GM18498 (cell line): ENCODE results near the gene COX19.
"Not testable (repeated sequence)": the region's sequence is repeated elsewhere in the genome, so short reads cannot be mapped to it uniquely, and the experiment has no call there.

Experiments used
- ATAC-seq: cut with Tn5 transposase; IDR thresholded peaks from one replicate; pipeline ENCODE4 v1.9.1; 2021; ENCODE audit warnings: mild to moderate bottlenecking, moderate library complexity; ENCODE audit not compliant: unreplicated experiment

Gene COX19

DNA sequence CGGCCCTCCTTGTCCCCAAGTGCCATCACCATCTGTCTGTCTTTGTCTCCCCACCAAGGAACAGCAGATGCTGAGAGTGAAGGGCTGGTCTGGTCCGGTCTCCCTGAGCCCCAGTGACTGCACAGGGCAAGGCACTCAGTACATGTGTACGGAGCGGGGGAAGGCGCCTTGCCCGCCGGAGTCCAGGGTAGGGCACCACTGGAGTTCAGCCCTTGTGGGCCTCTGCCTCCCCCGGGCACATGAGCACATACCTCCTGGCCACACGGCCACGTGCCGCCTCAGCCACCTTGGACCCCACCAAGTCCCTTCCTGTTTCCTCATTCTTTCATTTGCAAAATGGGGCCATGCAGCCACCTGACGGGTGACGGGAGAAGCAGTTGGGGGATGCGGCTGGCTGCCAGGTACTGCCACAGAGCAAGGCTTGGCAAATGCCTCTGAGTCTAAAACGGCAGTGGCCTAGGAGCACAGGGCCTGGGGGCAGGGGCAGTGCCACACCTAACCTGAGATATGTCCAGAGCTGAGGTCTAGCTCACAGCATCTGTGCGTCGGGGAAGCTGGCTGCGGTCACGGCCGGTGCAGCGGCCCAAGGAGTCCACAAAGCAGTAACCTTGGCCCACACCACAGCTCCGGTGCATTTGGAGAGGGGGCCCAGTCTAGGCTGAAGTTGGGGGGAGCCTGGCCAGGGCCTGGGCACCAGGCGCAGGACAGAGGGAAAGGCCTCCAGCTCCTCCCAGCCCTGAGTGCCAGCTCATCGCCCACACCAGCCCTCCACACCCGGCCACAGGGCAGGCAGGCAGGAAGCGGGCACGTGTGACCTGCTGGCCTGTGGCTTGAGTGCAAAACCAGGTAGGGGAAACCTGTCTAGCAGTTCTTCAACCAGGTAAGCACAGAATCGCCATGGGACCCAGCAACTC lies 26.1 kb downstream of the COX19 start:
- no peak for ATAC-seq

DNA sequence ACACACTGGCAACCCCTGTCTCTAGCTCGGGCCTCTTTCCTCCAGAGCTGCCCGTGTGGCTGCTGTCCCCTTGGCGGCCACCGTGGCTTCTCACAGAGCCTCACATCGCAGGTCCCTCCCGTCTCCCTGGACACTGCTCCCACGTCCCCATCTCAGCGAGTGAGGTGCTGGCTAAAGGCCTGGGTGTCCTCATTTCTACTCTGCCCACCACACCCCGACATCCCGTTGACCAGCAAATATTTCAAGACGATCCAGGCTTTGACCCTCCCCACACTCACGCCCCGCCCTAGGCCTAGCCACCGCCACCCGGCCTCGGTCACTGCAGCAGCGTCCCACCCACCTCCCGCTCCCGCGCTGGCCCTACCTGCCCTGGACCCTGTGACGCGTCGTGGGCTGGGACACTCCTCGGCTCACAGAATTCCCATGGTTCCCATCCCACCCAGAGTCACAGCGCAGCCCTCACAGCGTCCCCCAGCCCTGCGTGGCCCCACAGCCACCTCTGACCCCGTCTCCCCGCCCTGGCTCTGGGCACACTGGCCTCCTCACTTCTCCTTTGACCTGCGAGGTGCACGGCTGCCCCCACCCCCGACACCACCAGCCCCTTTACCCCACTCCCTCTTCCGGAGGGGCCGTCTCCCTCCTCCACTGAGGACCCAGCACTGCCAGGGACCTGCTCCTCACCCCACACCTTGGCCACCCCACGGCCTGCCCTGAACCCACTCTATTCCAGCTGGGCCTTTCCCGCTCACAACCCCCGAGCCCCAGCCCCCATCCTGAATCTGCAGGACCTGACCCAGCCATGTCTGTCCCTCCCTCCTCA lies 27.7 kb downstream of the COX19 start:
- ATAC-seq: no peak

DNA sequence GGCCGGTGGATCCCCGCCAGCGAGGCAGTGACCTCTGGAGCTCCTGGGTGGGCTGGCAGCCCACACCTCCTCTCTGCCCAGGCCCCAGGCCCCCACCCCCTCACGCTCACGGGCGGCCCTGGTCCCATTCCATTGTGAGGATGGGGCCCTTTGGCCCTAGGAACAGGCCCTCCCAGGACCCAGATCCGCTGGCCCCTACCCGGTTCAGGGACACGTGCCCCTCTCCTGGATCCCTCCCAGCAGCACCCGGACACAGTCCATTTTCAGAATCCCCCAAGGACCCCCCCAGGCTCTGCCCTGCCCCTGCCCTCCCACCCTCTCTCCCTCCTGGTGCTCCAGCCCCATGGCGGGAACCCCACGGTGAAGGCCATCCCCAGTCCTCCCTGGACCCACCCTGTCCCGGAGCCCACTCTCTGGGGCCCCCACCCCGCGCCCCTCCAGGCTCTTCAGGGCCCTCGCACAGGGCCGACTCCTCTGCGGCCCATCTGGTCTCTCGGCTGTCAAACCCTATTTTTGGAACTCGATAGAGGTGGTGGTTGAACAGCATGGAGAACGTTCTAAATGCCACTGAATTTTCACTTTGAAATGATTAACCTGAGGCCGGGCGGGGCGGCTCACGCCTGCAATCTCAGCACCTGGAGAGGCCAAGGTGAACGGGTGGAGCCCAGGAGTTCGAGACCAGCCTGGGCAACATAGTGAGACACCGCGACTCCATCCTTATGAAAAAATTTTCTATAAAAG lies 28.9 kb downstream of the COX19 start:
- ATAC-seq: no peak

DNA sequence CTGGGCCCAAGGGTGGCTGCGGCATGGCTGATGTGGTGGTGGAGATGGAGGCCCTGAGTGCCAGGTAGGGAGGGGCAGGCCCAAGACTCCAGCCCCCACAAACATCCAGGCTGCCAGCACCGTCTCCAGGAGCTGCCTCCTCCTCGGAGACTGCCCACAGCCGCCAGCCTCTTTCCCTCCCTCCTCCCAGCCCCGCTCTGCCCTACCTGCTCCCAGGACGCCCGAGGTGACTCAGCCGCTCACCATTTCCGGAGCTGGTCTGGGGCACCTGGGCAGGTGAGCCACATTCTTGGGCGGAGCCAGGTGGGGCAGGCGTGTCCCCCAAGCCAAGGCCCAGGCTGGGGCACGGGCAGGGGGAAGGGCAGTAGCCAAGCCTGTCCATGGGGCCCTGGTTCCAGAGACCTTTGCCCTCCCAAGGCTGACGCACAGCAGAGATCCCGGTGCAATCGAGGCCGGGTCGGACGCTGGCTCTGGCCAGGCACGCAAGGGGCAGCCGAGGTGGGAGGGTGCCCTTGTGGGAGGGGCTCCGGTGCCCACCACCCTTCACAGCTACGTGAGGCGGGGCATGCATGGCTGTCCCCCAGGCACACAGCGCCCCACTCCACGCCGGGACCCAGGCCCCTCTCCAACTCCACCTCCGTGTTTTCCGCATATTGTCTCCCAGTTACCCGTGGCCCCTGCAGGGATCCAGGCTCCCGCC lies 29.6 kb downstream of the COX19 start:
- no peak for ATAC-seq

DNA sequence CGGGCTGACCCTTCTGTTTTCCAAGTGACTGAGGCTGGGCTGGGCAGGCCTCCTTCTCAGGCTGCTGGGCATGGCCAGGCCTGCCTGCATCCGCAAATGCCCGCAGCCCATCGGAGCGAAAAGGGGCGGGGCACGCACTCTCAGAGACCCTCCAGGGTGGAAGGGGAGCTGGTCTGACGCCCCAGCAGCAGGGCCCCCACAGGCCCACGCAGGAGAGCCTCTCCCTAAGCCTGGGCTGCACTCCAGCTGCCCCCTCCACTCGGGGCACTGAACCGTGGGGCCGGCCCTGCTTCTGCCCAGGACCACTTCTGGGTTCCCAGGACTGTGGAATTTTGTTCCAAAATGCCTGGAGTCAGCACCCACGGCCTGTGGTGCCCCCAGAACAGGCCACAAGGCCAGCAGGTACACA lies 30.2 kb downstream of the COX19 start:
- ATAC-seq: no peak

DNA sequence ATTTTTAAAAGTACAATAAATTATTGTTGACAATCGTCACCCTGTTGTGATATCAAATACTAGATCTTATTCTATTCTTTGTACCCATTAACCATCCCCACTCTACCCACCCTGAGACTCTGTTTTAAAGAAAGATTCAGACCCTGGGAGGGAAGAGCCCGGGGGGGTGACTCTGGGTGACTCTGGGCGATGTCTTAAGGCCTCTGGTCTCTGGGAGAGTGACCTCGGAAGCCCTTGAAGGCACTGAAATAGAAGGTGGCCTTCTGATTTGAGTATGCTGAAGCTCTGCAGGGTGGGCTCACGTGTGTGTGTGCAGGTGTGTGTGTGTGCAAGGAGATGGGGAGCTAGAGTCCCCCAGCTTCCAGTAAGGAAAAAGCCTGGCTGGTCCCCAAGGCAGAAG lies 30.6 kb downstream of the COX19 start:
- no peak for ATAC-seq

DNA sequence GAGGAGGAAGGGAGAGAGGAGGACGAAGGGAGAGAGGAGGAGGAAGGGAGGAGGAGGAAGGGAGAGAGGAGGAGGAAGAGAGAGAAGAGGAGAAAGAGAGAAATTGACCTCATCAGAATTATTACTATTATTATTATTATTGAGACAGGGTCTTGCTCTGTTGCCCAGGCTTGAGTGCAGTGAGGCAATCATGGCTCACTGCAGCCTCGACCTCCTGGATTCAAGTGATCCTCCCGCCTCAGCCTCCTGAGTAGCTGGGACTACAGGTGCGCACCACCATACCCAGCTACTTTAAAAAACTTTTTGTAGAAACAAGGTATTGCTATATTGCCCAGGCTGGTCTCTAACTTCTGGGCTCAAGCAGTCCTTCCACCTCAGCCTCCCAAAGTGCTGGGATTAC lies 31.6 kb downstream of the COX19 start:
- not testable (repeated sequence) for ATAC-seq

DNA sequence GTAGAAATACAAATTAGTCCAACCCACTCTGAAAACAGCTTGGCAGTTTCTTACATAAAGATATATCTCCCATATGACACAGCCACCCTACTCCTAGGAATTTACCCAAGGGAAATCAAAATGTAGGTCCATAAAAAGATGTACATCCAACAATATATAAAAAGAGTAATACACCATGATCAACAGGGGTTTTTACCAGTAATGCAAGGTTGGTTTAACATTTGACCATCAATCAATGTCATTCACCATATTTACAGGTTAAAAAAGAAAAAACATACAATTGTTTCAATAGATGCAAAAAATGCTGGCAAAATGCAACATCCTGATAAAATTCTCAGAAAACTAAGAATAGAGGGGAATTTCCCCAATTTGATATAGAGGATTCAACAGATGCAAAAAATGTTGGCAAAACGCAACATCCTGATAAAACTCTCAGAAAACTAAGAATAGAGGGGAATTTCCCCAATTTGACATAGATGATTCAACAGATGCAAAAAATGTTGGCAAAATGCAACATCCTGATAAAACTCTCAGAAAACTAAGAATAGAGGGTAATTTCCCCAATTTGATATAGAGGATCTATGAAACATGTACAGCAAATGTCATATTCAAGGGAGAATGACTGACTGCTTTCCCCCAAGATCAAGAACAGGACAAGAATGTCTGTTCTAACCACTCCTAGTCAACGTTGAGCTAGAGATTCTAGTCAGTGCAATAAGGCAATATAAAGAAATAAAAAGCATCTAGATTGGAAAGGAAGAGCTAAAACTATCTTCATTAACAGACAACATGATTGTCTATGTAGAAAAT lies 34.5 kb downstream of the COX19 start:
- ATAC-seq: no peak

DNA sequence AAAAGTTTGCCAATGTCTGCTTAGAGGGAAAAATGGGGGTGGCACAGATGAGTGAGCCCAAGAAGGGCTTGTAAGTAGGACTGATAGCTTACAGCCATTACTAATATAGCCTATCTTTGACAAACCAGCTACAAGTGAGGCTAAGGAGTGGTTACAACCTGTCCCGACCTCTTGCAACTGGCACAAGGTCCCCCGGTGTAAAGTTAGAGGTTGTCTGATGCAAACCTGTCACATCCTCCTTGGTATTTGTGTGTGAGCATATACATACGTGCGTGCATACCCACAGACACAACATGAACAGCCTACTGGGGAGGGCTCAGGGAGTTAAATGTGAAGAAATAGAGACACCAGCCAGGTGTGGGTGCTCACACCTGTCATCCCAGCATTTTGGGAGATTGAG lies 35.5 kb downstream of the COX19 start:
- no peak for ATAC-seq

DNA sequence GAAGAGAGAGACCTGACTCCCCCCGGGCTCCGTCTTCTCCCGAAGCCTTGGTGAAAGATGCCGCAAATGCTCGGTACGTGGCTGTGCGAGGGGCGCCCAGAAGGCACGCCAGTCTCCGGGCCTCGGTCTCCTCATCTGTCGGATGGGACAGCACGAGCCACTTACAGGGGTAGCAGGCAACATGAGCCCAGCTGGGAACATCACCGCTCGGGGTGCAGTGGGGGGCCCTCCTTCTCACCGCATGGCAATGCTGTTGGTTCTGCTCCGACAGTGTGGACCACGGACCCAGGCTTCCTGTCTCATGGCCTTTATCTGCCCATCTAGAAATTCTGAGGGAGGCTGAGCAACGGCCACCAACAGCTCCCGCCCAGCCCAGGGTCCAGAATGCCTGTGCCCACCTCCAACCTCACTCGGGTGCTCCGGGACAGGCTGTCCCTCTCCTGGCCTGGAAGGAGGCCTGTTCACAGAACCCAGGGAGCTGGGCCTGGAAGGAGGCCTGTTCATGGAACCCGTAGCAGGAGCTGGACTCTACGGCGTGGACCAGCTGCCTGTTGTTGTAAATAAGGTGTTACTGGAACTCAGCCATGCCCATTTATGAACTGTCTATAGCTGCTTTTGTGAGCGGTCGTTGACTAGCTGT lies 36.7 kb downstream of the COX19 start:
- ATAC-seq: no peak

DNA sequence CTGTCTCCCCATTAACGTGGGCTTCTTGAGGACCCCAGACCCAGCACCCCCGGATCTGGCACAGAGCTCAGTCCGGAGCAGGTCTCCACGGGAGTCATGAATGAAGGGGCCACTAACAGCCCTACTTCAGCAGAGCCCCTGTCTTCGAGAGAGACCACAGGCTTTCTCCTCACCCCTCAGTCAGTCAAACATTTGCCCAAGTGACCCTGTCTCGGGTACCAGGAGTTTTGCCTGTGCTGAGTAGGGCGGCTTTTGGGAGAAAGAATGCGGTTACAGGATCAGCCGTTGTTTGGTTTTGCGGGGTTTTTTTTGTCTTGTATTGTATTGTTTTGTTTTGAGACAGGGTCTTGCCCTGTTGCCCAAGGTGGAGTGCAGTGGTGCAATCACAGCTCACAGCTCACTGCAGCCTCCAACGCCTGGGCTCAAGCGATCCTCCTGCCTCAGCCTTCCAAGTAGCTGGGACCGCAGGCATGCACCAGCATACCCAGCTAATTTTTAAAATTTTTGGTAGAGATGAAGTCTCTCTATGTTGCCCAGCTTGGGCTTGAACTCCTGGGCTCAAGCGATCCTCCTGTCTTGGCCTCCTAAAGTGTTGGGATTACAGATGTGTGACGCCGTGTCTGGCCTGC lies 37.4 kb downstream of the COX19 start:
- no peak for ATAC-seq

DNA sequence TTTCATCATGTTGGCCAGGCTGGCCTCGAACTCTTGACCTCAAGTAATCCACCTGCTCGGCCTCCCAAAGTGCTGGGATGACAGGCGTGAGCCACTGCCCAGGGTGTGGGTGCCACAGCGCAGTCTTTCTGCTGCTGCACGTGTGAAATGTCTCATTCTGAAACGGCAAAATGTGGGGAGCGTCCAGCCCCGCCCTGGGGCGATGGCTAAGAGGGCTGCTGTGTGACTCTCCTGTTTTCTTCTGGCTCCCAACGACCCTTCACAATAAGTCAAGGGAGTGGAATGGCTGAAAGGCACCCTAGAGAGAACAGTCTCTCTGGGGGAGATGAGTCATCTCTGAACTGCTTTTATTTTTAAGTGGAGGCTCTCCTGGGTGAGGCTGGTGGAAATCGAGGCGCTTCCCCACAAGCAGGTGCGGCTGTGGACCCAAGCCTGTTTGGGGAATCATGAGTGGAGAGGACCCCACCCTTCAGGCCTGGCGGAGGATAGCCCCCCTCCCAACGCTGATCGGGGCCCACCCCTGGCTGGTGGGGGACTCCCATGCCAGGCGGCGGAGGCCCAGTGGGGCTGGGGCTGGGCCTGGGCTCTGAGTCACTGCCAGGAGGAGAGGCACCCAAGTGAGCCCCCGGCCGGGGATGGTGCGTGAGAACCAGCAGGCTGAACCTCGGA lies 38.8 kb downstream of the COX19 start:
- peak; percentile 77 for ATAC-seq

DNA sequence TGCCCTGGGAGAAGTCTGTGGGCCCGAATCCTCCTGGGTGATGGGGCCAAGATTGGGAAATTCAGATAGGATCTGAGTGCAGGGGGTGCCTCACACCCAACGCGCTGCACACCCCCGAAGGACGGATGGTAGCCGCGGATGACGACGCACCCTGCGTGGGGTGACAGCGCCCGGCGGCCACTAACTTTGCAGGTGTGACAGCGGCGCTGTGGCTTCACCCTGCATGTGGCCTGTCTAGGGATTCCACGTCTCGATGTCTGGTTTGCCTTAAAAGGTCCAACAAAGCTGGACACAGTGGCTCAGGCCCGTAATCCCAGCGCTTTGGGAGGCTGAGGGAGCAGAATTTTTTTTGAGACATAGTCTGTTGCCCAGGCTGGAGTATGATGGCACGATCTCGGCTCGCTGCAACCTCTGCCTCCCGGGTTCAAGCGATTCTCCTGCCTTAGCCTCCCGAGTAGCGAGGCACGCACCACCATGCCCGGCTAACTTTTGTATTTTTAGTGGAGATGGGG lies 39.4 kb downstream of the COX19 start:
- ATAC-seq: no peak

DNA sequence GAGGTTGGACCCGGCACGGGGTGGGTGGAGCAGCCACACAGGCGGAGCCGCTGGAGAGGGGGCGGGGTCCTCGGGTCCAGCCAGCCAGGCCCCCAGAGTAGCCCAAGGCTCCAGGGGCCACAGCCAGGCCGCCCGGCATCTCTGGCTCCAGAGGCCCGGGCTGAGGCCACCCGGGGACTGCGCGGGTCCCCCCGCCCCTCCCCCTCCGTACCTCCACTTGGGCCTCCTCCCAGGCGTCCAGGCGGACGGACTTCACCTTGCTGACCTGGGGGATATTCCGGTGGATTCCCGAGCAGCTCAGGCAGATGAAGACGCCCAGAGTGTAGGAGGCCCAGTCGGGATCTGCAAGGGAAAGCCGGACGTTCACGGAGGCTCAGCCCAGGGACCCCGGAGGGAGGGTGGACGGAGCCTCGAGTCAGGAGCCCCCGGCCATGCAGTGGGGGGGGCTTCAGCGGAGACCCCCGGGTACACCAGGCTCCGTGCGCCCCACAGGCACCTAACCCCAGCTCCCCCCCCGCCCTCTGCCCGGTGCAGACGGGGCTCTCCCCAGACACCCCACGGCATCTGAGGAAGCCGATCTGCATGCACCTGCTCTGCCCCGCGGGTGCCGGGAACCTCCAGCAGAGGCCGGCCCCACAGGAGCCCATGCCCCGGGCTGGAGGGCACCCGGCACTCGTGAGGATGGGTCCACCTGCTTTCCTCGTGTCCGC lies 40.0 kb downstream of the COX19 start:
- ATAC-seq: no peak

DNA sequence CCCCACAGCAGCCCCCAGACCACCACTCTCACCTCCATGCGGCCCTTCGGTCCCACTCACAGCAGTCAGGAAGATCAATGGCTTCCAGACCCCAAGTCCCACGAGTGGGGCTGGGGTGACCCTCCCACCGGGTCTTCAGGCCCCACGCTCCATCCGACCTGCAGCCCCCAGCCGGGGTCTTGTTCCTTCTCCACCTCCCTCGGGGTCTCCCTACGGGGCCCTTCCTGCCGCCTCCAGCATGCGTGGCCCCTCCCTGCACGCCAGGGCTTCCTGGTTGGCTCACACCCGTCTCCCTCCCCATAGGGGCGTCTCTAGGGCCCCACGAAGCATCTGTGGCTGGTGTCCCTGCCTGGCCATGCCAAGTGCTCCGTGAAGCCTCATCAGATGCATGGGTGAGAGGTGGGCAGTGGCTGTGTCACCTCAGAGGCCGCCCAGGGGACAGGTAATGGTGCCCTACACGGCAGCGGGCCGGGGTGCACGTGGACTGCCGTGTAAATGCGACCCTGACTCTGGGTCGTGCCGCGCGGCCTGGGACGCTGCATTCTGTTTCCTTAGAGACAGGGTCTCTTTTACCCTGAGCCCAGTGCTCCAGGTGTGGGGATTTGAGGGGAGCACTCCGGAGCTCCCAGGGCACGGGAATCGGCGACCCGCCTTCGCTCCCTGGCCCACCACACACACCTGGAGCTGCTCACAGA lies 40.7 kb downstream of the COX19 start:
- no peak for ATAC-seq

DNA sequence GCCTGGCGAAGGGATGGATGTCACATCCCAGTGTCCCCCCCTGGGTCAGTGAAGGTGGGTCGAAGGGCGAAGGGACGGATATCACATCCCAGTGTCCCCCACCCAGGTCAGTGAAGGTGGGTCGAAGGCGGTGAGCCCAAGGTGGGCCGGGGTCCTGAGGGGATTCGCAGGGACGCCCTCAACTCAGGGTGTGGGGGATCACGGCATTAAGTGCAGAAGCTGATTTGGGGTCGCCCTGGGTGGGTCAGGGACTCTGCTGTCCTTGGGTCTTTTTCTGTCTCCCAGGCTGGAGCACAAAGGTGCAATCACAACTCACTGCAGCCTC lies 42.7 kb downstream of the COX19 start:
- ATAC-seq: no peak
